Astrocyte (in vitro differentiated cells and primary cell): ENCODE measurements around the gene TENM4. TPM values are rescaled to one million over a fixed set of nuclear protein-coding genes. Genes with fewer than 3 reads are reported as not detected.

Source experiments
- DNase-seq: peaks from one replicate; pipeline ENCODE4 v3.0.0-alpha.2; 2010; ENCODE audit warnings: low read depth
- FAIRE-seq: peaks from 2 replicates; lab custom pipeline; 2011; peaks lifted over from hg19 to GRCh38; lab: Jason Lieb, UNC
- H2AFZ ChIP-seq: 2 replicates; pipeline ENCODE4 v1.6.0; 2012; ENCODE audit warnings: low read depth, low read length, inconsistent platforms
- H3K27ac ChIP-seq: 2 replicates; pipeline ENCODE4 v1.5.1; 2011; ENCODE audit warnings: low read depth, low read length, inconsistent platforms
- H3K27me3 ChIP-seq: 2 replicates; pipeline ENCODE4 v1.6.0; 2011; ENCODE audit warnings: low read length, inconsistent platforms; ENCODE audit not compliant: insufficient read depth
- H3K36me3 ChIP-seq: 2 replicates; pipeline ENCODE4 v1.5.1; 2011; ENCODE audit warnings: low read length, inconsistent platforms; ENCODE audit not compliant: insufficient read depth
- H3K4me1 ChIP-seq: 2 replicates; pipeline ENCODE4 v1.5.1; 2011; ENCODE audit warnings: low read length, inconsistent platforms; ENCODE audit not compliant: insufficient read depth
- H3K4me2 ChIP-seq: 2 replicates; pipeline ENCODE4 v1.6.0; 2012; ENCODE audit warnings: low read length, inconsistent platforms
- H3K4me3 ChIP-seq: 2 replicates; pipeline ENCODE4 v1.5.1; 2011; ENCODE audit warnings: low read depth, mild to moderate bottlenecking, low read length, inconsistent platforms; ENCODE audit not compliant: insufficient read depth
- H3K79me2 ChIP-seq: 2 replicates; pipeline ENCODE4 v1.6.0; 2012; ENCODE audit warnings: mild to moderate bottlenecking, low read length, inconsistent platforms; ENCODE audit not compliant: insufficient read depth
- H3K9ac ChIP-seq: 2 replicates; pipeline ENCODE4 v1.6.0; 2012; ENCODE audit warnings: mild to moderate bottlenecking, low read length, inconsistent platforms
- H3K9me3 ChIP-seq: 2 replicates; pipeline ENCODE4 v1.5.1; 2012; ENCODE audit warnings: low read depth, mild to moderate bottlenecking, low read length, inconsistent platforms; ENCODE audit not compliant: insufficient read depth
- H4K20me1 ChIP-seq: 2 replicates; pipeline ENCODE4 v1.6.0; 2012; ENCODE audit warnings: low read length, inconsistent platforms; ENCODE audit not compliant: insufficient read depth
- H3K27ac Mint-ChIP-seq: one replicate; pipeline ENCODE4 v1.8.0; 2021; ENCODE audit warnings: mild to moderate bottlenecking, mixed read lengths; ENCODE audit not compliant: unreplicated experiment
- H3K27me3 Mint-ChIP-seq: one replicate; pipeline ENCODE4 v1.8.0; 2021; ENCODE audit warnings: low read depth, mixed read lengths; ENCODE audit not compliant: unreplicated experiment
- H3K36me3 Mint-ChIP-seq: one replicate; pipeline ENCODE4 v1.8.0; 2021; ENCODE audit warnings: low read depth, mixed read lengths; ENCODE audit not compliant: unreplicated experiment
- H3K4me1 Mint-ChIP-seq: one replicate; pipeline ENCODE4 v1.8.0; 2021; ENCODE audit warnings: low read depth, mixed read lengths; ENCODE audit not compliant: unreplicated experiment
- H3K4me3 Mint-ChIP-seq: one replicate; pipeline ENCODE4 v1.8.0; 2021; ENCODE audit warnings: mild to moderate bottlenecking, moderate library complexity, mixed read lengths; ENCODE audit not compliant: unreplicated experiment
- H3K9me3 Mint-ChIP-seq: one replicate; pipeline ENCODE4 v1.8.0; 2021; ENCODE audit warnings: mild to moderate bottlenecking, mixed read lengths; ENCODE audit not compliant: unreplicated experiment
- CTCF ChIP-seq: IDR thresholded peaks from 2 replicates; pipeline ENCODE4 v1.5.1; 2011; ENCODE audit warnings: low read depth, mild to moderate bottlenecking, inconsistent platforms, low read length, moderate library complexity; ENCODE audit not compliant: insufficient read depth
- EZH2 ChIP-seq: IDR thresholded peaks from 2 replicates; pipeline ENCODE4 v1.6.1; 2012; ENCODE audit warnings: mild to moderate bottlenecking, low read length, inconsistent platforms; ENCODE audit not compliant: insufficient read depth
- total RNA-seq: library from RNA; stranded (reverse); gene quantifications from 2 replicates; pipeline ENCODE4 v1.2.1, GENCODE V29; 2021

Gene TENM4
- total RNA-seq, 1 donor from 2014 or later, result 7.5 TPM

GRCh38 chr11:79200398-79201070 is 240.3 kb downstream of the TENM4 start:
- Histone ChIP-seq H3K36me3 (no peaks in the 10 kb centered on the region), H3K4me1 (no peaks in the 10 kb centered on the region), H3K27me3 (no peaks in the 10 kb centered on the region), H3K9ac (no peak overlapping the region), H3K4me3 (no peak overlapping the region), H3K79me2 (no peaks in the 10 kb centered on the region), H3K27ac (no peak overlapping the region), H2AFZ (no peak overlapping the region), H4K20me1 (no peaks in the 10 kb centered on the region), H3K9me3 (no peaks in the 10 kb centered on the region), H3K4me2 (no peak overlapping the region)
- DNase-seq (no peak), FAIRE-seq (no peak)
- Mint-ChIP-seq H3K27me3 (peaks cover 5% of the 10 kb centered on the region), H3K27ac (no peak overlapping the region), H3K4me3 (no peak overlapping the region), H3K9me3 (peaks cover 2% of the 10 kb centered on the region), H3K36me3 (no peaks in the 10 kb centered on the region), H3K4me1 (no peaks in the 10 kb centered on the region)
- TF ChIP-seq EZH2 (no peak), CTCF (no peak)

- Histone ChIP-seq H3K27me3 (no peaks in the 10 kb centered on the region), H3K9me3 (no peaks in the 10 kb centered on the region), H3K4me1 (no peaks in the 10 kb centered on the region), H3K9ac (no peak overlapping the region), H3K79me2 (no peaks in the 10 kb centered on the region), H2AFZ (no peak overlapping the region), H3K27ac (no peak overlapping the region), H3K4me2 (no peak overlapping the region), H3K4me3 (no peak overlapping the region), H3K36me3 (no peaks in the 10 kb centered on the region), H4K20me1 (no peaks in the 10 kb centered on the region)
- FAIRE-seq (no peak), DNase-seq (no peak)
- TF ChIP-seq EZH2 (no peak), CTCF (no peak)
- H3K4me3 Mint-ChIP-seq, result no peak overlapping the region
- no peaks in the 10 kb centered on the region for H3K36me3 Mint-ChIP-seq
- H3K4me1 Mint-ChIP-seq, result no peaks in the 10 kb centered on the region
- H3K9me3 Mint-ChIP-seq, result peaks cover 2% of the 10 kb centered on the region
- H3K27ac Mint-ChIP-seq, result no peak overlapping the region
- peaks cover 5% of the 10 kb centered on the region for H3K27me3 Mint-ChIP-seq
Observed at GRCh38 chr11:79199729-79200354, 241.0 kb downstream of the TENM4 start.

GRCh38 chr11:79198898-79199250 is 242.0 kb downstream of the TENM4 start:
- Mint-ChIP-seq H3K27ac (no peak overlapping the region), H3K36me3 (no peaks in the 10 kb centered on the region), H3K4me1 (no peaks in the 10 kb centered on the region), H3K4me3 (no peak overlapping the region), H3K9me3 (peaks cover 3% of the 10 kb centered on the region), H3K27me3 (peaks cover 5% of the 10 kb centered on the region)
- H2AFZ ChIP-seq, result no peak overlapping the region
- H3K27ac ChIP-seq, result no peak overlapping the region
- no peaks in the 10 kb centered on the region for H3K79me2 ChIP-seq
- H4K20me1 ChIP-seq, result no peaks in the 10 kb centered on the region
- no peaks in the 10 kb centered on the region for H3K9me3 ChIP-seq
- no peak for DNase-seq
- H3K4me3 ChIP-seq, result no peak overlapping the region
- TF ChIP-seq CTCF, result no peak
- no peak for TF ChIP-seq EZH2
- no peaks in the 10 kb centered on the region for H3K36me3 ChIP-seq
- no peak overlapping the region for H3K4me2 ChIP-seq
- H3K4me1 ChIP-seq, result no peaks in the 10 kb centered on the region
- FAIRE-seq, result peak; percentile 17
- H3K27me3 ChIP-seq, result no peaks in the 10 kb centered on the region
- H3K9ac ChIP-seq, result no peak overlapping the region
